Activated CD8-positive, alpha-beta T cell treated with anti-CD3 and anti-CD28 coated beads for 36 hours (primary cell): ENCODE results near the gene CRTAP. TPM values are rescaled to one million over a fixed set of nuclear protein-coding genes. Genes with fewer than 3 reads are reported as not detected.
"Not testable (repeated sequence)": the region's sequence is repeated elsewhere in the genome, so short reads cannot be mapped to it uniquely, and the experiment has no call there.

Source experiments
- ATAC-seq: fragments of 200-7000 bp; cut with Tn5 transposase; one replicate; pipeline ENCODE4 v1.10.0; 2021; ENCODE audit warnings: mild to moderate bottlenecking, moderate library complexity
- CTCF ChIA-PET: fragments of 350-600 bp; sonication (Branson Sonifier 250); formaldehyde crosslinking; loops from one replicate; lab custom pipeline; 2021; ENCODE audit warnings: antibody characterized with exemption; lab: Charles Lee
- POLR2A ChIA-PET: fragments of 350-600 bp; sonication (Branson Sonifier 250); formaldehyde crosslinking; loops from one replicate; lab custom pipeline; 2021; ENCODE audit warnings: antibody characterized with exemption; lab: Charles Lee
- DNase-seq: peaks from one replicate; pipeline ENCODE4 v3.0.0-alpha.2; 2020
- H3K27ac Mint-ChIP-seq: one replicate; pipeline ENCODE4 v1.8.0; 2021; ENCODE audit warnings: mild to moderate bottlenecking, mixed read lengths
- H3K27me3 Mint-ChIP-seq: one replicate; pipeline ENCODE4 v1.8.0; 2021; ENCODE audit warnings: mixed read lengths
- H3K36me3 Mint-ChIP-seq: one replicate; pipeline ENCODE4 v1.8.0; 2021; ENCODE audit warnings: low read depth, mixed read lengths
- H3K4me1 Mint-ChIP-seq: one replicate; pipeline ENCODE4 v1.8.0; 2021; ENCODE audit warnings: low read depth, mixed read lengths
- H3K4me3 Mint-ChIP-seq: one replicate; pipeline ENCODE4 v1.8.0; 2021; ENCODE audit warnings: mild to moderate bottlenecking, moderate library complexity, mixed read lengths
- H3K9me3 Mint-ChIP-seq: one replicate; pipeline ENCODE4 v1.8.0; 2021; ENCODE audit warnings: mixed read lengths
- CTCF ChIP-seq: fragments of 200-600 bp; IDR thresholded peaks from one replicate; pipeline ENCODE4 v1.8.0; 2022; ENCODE audit warnings: antibody characterized with exemption, mild to moderate bottlenecking
- intact Hi-C: fragments of 100-400 bp; cut with micrococcal nuclease; formaldehyde crosslinking; loops from one replicate; pipeline ENCODE4 v1.10.0; 2022
- total RNA-seq, 2 experiments: library from RNA; stranded (reverse); gene quantifications; one replicate each; pipeline ENCODE4 v1.2.3, GENCODE V29; 2021

The CRTAP gene
- total RNA-seq, result 10 to 100 TPM; 32.7 to 35.7 TPM

- H3K36me3 Mint-ChIP-seq, result no peaks in the 10 kb centered on the region
- ATAC-seq (peak; percentile 92), DNase-seq (peak; percentile 92)
- intact Hi-C loops, result no loop called here
- CTCF ChIA-PET, result interaction anchor here (1.1 to 2.5 kb wide), 4 partner anchors 17 to 166 kb away, joined by 3 to 10 read pairs (median 4); no protein-coding TSS in a partner anchor
- H3K27me3 Mint-ChIP-seq, result no peaks in the 10 kb centered on the region
- no peaks in the 10 kb centered on the region for H3K9me3 Mint-ChIP-seq
- H3K27ac Mint-ChIP-seq, result peak within 1 kb of the TSS; percentile 69
- peaks cover 34% of the 10 kb centered on the region for H3K4me1 Mint-ChIP-seq
- peak within 1 kb of the TSS; percentile 79 for H3K4me3 Mint-ChIP-seq
- no peak for TF ChIP-seq CTCF
- POLR2A ChIA-PET, result no interaction called here
These were observed at the start of gene CRTAP for GRCh38 chr3:33113772-33114621. Gene CRTAP (plus strand): TSS chr3:33114014. CDS start chr3:33114078, 64 bp downstream.

- CTCF ChIA-PET, result interaction anchor here (1.2 to 7.5 kb wide), 2 partner anchors 10 to 116 kb away, joined by 4 to 54 read pairs; no protein-coding TSS in a partner anchor
- Mint-ChIP-seq H3K27ac (peak overlapping the region; percentile 63), H3K9me3 (no peaks in the 10 kb centered on the region), H3K27me3 (no peaks in the 10 kb centered on the region), H3K4me3 (no peak overlapping the region), H3K36me3 (peaks cover 54% of the 10 kb centered on the region), H3K4me1 (peaks cover 61% of the 10 kb centered on the region)
- POLR2A ChIA-PET, result no interaction called here
- TF ChIP-seq CTCF, result no peak
- DNase-seq (peak; percentile 52), ATAC-seq (no peak)
- intact Hi-C loops, result loop anchor here (5.0 kb wide), 2 partner anchors 43 to 68 kb away; no protein-coding TSS in a partner anchor
These were observed 48.9 kb upstream of the CRTAP start for GRCh38 chr3:33064929-33065328.

GRCh38 chr3:33067484-33067883, 46.3 kb upstream of the CRTAP start:
- no peak for ATAC-seq
- Mint-ChIP-seq H3K4me1 (peaks cover 41% of the 10 kb centered on the region), H3K27ac (no peak overlapping the region), H3K27me3 (no peaks in the 10 kb centered on the region), H3K36me3 (peaks cover 47% of the 10 kb centered on the region), H3K9me3 (no peaks in the 10 kb centered on the region), H3K4me3 (no peak overlapping the region)
- intact Hi-C loops, result no loop called here
- TF ChIP-seq CTCF, result no peak
- POLR2A ChIA-PET, result interaction anchor here (1.3 kb wide), 1 partner anchor 18 kb away, joined by 4 read pairs; no protein-coding TSS in a partner anchor
- DNase-seq, result no peak
- CTCF ChIA-PET, result interaction anchor here (1.0 to 2.1 kb wide), 2 partner anchors 114 to 120 kb away, joined by 3 to 12 read pairs; no protein-coding TSS in a partner anchor

- CTCF ChIA-PET, result interaction anchor here (0.8 to 8.0 kb wide), 7 partner anchors 8 to 121 kb away, joined by 3 to 183 read pairs (median 3); partner anchors contain the start of gene CCR4
- intact Hi-C loops, result loop anchor here (5.0 kb wide), 1 partner anchor 38 kb away; no protein-coding TSS in a partner anchor
- Mint-ChIP-seq H3K4me1 (peaks cover 24% of the 10 kb centered on the region), H3K36me3 (peaks cover 33% of the 10 kb centered on the region)
- H3K27ac Mint-ChIP-seq, DNase-seq, H3K27me3 Mint-ChIP-seq, ATAC-seq, H3K9me3 Mint-ChIP-seq, H3K4me3 Mint-ChIP-seq: not testable (repeated sequence)
- POLR2A ChIA-PET, result interaction anchor here (0.7 to 0.9 kb wide), 2 partner anchors 11 to 134 kb away, joined by 3 to 5 read pairs; no protein-coding TSS in a partner anchor
These were observed 44.0 kb upstream of the CRTAP start for GRCh38 chr3:33069862-33070261.

GRCh38 chr3:33071181-33071580, 42.6 kb upstream of the CRTAP start:
- CTCF ChIA-PET, result interaction anchor here (1.3 to 8.0 kb wide), 5 partner anchors 8 to 122 kb away, joined by 3 to 183 read pairs (median 5); partner anchors contain the start of gene CCR4
- peaks cover 27% of the 10 kb centered on the region for H3K36me3 Mint-ChIP-seq
- H3K4me3 Mint-ChIP-seq, result no peak overlapping the region
- no peaks in the 10 kb centered on the region for H3K27me3 Mint-ChIP-seq
- peaks cover 16% of the 10 kb centered on the region for H3K4me1 Mint-ChIP-seq
- H3K9me3 Mint-ChIP-seq, result no peaks in the 10 kb centered on the region
- intact Hi-C loops, result loop anchor here (5.0 kb wide), 1 partner anchor 39 kb away; no protein-coding TSS in a partner anchor
- POLR2A ChIA-PET, result interaction anchor here (0.6 kb wide), 1 partner anchor 11 kb away, joined by 3 read pairs; no protein-coding TSS in a partner anchor
- no peak for TF ChIP-seq CTCF
- H3K27ac Mint-ChIP-seq, result no peak overlapping the region
- no peak for DNase-seq
- ATAC-seq, result no peak
